Fibroblast of skin of abdomen (primary cell): Measurements from ENCODE around the gene CYLC1. TPM values are rescaled to one million over a fixed set of nuclear protein-coding genes. Genes with fewer than 3 reads are reported as not detected.

Experiments
- DNase-seq: peaks from one replicate; pipeline ENCODE4 v3.0.0-alpha.2; 2013
- polyA plus RNA-seq, 2 experiments: library from polyadenylated mRNA; unstranded; fragments of 120-200 nt; gene quantifications; one replicate each; pipeline ENCODE4 v1.2.1, GENCODE V29; 2013; ENCODE audit not compliant: insufficient read length in 2 of 2

CYLC1 gene, protein sequence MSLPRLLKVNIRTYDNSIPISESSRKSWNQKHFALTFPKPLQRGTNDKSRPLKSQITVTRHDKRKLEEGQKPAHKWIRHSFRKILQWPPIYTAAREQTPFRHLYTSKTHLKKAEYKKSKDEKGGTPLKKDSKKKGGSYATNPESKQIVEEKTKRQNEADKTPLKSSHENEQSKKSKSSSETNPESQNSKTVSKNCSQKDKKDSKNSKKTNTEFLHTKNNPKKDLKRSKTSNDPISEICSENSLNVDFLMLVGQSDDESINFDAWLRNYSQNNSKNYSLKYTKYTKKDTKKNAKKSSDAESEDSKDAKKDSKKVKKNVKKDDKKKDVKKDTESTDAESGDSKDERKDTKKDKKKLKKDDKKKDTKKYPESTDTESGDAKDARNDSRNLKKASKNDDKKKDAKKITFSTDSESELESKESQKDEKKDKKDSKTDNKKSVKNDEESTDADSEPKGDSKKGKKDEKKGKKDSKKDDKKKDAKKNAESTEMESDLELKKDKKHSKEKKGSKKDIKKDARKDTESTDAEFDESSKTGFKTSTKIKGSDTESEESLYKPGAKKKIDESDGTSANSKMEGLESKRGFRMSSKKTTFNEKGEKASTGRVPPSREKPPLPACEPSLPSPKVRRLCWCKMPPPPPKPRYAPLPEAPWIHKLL
- polyA plus RNA-seq (2013, experiment 1 of 2; ENCODE audit: insufficient read length): not detected
- polyA plus RNA-seq (2013, experiment 2 of 2; ENCODE audit: insufficient read length): not detected

DNA sequence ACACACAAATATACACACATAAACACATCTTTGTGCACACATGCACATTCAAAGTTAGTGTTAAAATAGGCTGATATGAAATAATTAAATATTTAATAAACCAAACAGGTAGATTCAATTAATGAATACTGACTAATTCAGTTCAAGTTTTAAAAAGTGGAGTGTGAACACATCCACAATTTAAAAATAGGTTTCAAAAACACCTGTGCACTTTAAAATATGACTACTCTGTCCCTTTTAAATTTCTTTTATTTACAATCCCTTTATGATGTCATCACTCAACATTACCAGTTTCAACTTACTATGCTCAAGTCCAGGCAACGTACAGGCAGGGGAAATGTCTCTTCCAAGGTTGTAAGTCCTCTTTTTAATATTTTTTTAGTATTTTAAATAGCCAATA is at the start of gene CYLC1:
Gene CYLC1, plus strand, starts transcription at position 301 of the 400 bp plus-strand sequence. Its CDS starts 37 bp downstream, at position 338.
- DNase-seq: no peak

DNA sequence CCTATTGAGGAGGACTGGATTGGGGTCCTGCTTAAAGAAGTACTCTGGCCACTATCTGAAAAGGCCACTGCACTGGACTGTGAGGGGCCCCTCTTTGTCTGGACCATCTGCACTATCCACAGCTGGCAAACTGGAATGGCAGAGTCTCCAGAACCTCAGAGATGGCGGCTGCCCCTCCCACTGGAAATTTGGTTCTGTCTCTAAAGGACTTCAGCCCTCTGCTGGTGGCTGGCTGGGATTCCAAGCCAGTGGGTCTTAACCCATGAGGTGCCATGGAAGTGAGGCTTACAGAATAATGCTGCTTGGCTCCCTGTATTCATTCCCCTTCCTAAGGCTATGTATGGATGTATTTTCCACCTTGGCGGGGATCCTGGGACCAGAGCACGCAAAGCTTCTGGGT is 41.6 kb upstream of the CYLC1 start:
- no peak for DNase-seq

DNA sequence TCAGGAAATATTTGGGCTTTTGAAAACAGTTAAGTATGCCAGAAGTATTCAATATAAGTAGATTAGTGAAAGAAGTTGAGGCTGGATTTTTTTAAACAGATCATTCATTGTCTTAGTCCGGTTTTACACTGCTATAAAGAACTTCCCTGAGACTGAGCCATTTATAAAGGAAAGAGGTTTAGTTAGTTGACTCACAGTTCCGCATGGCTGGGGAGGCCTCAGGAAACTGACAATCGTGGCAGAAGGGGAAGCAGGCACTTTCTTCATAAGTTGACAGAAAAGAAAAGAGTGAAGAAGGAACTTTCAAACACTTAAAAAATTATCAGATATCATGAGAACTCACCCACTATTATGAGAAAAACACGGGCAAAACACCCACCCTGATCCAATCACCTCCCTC is 31.1 kb upstream of the CYLC1 start:
- no peak for DNase-seq

DNA sequence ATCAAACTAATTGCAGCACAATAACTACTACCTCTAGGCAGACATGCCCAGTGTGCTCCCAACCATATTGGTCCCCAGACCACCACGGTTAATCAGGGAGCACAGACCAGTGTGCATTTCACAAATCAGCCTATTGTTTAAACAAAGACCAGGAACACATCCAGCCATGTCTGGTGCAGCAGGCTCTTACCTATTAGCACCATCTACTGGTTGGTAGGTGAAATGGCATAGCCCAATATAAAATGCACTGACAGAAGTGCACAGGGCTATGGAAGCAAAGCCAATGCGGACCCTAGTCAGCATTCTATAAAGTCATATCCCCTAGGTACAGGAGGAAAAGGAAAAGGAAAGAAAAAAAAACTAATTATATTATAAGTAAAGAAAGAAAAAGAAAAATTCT is 15.5 kb upstream of the CYLC1 start:
- DNase-seq: no peak

DNA sequence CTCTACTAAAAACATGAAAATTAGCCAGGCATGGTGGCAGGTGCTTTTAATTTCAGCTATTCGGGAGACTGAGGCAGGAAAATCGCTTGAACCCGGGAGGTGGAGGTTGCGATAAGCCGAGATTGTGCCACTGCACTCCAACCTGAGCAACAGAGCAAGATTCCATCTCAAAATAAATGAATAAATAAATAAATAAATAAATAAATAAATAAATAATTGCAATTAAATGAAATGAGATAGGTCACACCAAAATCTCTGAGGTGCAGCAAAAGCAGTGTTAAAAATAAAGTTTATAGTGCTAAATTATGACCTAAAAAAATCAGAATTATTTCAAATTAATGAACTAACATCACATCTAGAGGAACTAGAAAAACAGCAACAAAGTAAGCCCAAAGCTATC is 13.6 kb upstream of the CYLC1 start:
- no peak for DNase-seq

DNA sequence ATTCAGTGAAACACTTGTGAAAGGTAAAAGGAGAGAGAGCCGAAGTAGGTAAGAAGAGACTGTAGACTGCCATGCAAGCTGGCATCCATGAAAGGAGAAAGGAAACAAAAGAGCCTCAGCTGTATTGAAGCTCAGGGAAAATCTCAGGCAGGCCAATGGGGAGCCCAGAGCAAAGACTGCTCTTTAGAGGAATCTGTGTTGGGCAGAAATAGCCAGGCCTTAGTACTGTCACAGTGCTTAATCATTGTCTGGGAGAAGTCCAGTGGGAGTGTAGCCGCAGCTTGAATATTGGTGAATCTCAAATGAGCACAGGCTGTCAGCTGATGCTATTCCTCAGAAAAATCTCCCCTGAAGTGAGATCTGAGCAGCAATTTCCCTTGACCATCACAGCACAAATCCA is 27.6 kb downstream of the CYLC1 start:
- no peak for DNase-seq

DNA sequence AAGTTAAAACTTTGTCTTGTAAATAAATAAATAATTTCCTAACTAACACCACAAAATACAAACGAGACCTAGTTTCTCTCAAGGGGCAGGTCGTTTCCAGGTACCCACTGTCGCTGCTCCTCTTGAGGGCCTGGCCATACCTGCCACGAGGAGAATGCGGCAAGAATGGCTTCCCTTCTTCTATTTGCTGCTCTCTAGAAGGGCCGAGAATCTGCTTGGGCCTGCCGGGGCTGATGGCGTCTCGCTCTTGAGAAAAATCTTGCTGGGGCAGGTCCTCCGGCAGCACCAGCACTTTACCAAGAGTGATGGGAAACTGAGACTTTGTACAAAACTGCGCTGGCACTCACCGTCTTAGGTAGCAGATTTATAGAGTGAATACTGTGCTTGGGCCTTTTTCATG is 31.5 kb downstream of the CYLC1 start:
- no peak for DNase-seq

DNA sequence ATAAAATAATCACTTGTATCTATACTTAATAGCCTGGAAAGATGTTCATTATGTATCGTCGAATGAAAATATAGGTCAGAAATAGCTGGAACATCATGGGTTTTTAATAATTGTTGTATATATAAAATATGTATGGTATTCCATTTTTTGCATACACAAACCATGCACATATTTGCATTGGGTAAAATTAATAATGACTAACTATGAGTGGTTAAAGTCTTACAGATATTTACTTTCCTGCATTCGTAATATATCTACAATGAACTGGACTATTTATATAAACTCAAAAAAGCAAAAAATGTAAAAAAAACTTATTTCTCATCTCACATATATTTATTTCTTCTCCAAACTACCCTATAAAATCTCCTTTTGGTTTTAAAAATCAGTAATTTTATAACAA is 46.0 kb downstream of the CYLC1 start:
- no peak for DNase-seq

DNA sequence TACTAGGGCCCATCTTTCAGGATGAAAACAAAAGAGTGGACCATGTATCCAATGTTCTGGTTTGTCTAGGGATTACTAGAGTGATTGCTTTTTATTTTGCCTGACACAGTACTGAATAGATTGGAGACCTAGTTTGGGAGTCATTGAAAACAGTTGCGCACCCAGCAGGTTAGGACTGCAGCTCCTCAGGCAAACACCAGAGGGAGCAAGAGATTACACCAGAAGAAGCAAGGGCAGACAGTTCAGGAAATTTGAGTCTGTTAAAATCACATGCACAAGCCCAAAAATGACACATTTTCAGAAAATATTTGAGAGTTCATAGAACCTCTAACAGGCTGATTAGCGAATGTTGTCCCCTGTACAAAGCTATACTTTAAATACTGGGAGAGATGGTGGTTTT is 55.6 kb downstream of the CYLC1 start:
- DNase-seq: no peak

DNA sequence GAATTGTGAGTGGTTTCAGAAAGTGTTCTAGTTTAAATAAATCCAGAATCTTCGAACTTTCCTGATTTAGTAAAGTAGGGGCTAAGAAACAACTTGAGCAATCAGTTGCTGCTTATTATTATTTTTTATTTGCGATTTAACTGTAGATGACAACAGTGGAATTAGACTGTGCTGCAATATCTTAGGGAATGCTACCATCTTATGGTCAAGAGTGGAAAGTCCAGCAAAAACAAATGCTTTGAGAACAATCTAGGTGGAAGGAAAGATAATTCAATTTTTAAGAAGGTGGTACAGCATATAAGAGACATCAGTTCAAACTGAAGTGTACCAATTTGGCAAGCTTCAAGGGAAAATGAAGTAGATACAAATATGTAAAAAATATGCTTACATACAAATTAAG is 73.3 kb downstream of the CYLC1 start:
- DNase-seq: no peak
